Parathyroid adenoma (tissue), 2 donors: ENCODE data around the gene THUMPD2.

Experiments
- H2AFZ ChIP-seq: fragments of 300-600 bp; sonication (generic); one replicate; pipeline ENCODE4 v1.7.0; 2017; ENCODE audit warnings: antibody characterized with exemption, mild to moderate bottlenecking
- H3K27ac ChIP-seq: fragments of 300-600 bp; sonication (generic); one replicate; pipeline ENCODE4 v1.7.0; 2017
- H3K27me3 ChIP-seq: fragments of 300-600 bp; sonication (generic); one replicate; pipeline ENCODE4 v1.7.0; 2017; ENCODE audit warnings: low read length; ENCODE audit not compliant: control insufficient read depth, insufficient read depth
- H3K36me3 ChIP-seq: fragments of 300-600 bp; sonication (generic); one replicate; pipeline ENCODE4 v1.7.0; 2017; ENCODE audit warnings: low read length; ENCODE audit not compliant: control insufficient read depth, insufficient read depth
- H3K4me1 ChIP-seq: fragments of 300-600 bp; sonication (generic); one replicate; pipeline ENCODE4 v1.7.0; 2017; ENCODE audit warnings: control low read depth
- H3K4me2 ChIP-seq: fragments of 300-600 bp; sonication (generic); one replicate; pipeline ENCODE4 v1.7.0; 2017; ENCODE audit warnings: low read length
- H3K4me3 ChIP-seq: fragments of 300-600 bp; sonication (generic); one replicate; pipeline ENCODE4 v1.7.0; 2017; ENCODE audit warnings: low read depth, low read length
- H3K79me2 ChIP-seq: fragments of 300-600 bp; sonication (generic); one replicate; pipeline ENCODE4 v1.7.0; 2017; ENCODE audit warnings: control low read depth
- H3K9ac ChIP-seq: fragments of 300-600 bp; sonication (generic); one replicate; pipeline ENCODE4 v1.7.0; 2017; ENCODE audit warnings: mild to moderate bottlenecking
- H3K9me3 ChIP-seq: fragments of 300-600 bp; sonication (generic); one replicate; pipeline ENCODE4 v1.7.0; 2017; ENCODE audit warnings: low read length; ENCODE audit not compliant: control insufficient read depth
- TF ChIP-seq, protein P1 (sequence below): fragments of 300-600 bp; sonication (generic); IDR thresholded peaks from one replicate; pipeline ENCODE4 v1.7.0; 2017; ENCODE audit warnings: antibody characterized with exemption, mild to moderate bottlenecking
- donor health status: primary hyperparathyroidism.

The THUMPD2 gene

DNA sequence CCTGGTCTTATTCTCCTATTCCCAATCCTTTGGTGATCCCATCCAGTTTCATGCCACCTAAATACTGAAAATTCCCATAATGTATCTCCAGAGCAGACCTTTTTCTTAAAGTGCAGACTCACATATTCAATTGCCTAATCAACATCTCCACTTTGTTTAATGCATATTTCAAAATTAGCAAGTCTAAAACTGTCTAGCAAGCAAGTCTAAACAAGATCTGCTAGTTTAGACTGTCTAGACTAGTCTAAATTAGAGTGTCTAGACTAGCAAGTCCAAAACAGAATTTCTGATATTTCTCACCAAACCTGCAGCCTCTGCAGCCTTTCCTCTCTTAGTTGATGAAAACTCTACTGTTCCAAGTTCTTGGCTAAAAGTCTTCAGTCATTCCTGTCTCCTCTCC is 44.6 kb downstream of the THUMPD2 start:
- TF ChIP-seq, protein P1, sequence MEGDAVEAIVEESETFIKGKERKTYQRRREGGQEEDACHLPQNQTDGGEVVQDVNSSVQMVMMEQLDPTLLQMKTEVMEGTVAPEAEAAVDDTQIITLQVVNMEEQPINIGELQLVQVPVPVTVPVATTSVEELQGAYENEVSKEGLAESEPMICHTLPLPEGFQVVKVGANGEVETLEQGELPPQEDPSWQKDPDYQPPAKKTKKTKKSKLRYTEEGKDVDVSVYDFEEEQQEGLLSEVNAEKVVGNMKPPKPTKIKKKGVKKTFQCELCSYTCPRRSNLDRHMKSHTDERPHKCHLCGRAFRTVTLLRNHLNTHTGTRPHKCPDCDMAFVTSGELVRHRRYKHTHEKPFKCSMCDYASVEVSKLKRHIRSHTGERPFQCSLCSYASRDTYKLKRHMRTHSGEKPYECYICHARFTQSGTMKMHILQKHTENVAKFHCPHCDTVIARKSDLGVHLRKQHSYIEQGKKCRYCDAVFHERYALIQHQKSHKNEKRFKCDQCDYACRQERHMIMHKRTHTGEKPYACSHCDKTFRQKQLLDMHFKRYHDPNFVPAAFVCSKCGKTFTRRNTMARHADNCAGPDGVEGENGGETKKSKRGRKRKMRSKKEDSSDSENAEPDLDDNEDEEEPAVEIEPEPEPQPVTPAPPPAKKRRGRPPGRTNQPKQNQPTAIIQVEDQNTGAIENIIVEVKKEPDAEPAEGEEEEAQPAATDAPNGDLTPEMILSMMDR, result no peak
- Histone ChIP-seq H3K36me3 (no peaks in the 10 kb centered on the region), H3K27ac (no peak overlapping the region), H3K4me3 (no peak overlapping the region), H3K9me3 (no peaks in the 10 kb centered on the region), H3K27me3 (no peaks in the 10 kb centered on the region), H2AFZ (no peak overlapping the region), H3K4me1 (no peaks in the 10 kb centered on the region), H3K79me2 (no peaks in the 10 kb centered on the region), H3K9ac (no peak overlapping the region), H3K4me2 (no peak overlapping the region)

DNA sequence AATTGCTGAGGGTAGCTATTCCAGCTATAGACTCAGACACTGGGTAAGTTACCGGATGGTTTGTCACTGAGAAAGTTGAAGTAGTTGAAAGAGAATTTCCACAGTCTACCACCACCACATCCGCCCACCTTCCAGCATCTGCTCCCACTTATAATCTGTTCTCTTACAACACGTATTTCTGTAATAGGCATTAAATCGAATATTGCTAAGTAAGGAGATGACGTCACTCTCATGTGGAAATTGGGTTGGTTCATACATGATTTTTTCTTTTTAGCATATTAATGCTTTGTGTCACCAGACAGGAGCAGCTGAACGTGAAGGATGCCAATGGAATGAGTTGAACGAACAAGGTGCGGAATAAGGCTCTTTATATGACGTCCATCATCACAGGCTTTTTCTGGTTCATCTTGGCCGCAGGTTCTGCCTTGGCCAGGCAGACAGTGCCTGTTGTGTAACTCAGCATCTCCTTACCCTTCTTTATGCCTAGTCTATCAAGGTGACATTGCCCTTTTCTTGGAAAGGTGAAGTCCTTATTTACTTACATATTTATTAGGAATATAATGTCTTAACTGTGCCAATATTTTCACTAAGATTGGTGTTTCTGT is 45.9 kb downstream of the THUMPD2 start:
- no peak overlapping the region for H3K27ac ChIP-seq
- TF ChIP-seq, protein P1, result no peak
- H3K4me3 ChIP-seq, result no peak overlapping the region
- no peaks in the 10 kb centered on the region for H3K79me2 ChIP-seq
- no peaks in the 10 kb centered on the region for H3K4me1 ChIP-seq
- H3K9me3 ChIP-seq, result no peaks in the 10 kb centered on the region
- H3K27me3 ChIP-seq, result no peaks in the 10 kb centered on the region
- H3K9ac ChIP-seq, result no peak overlapping the region
- H2AFZ ChIP-seq, result no peak overlapping the region
- no peaks in the 10 kb centered on the region for H3K36me3 ChIP-seq
- no peak overlapping the region for H3K4me2 ChIP-seq

DNA sequence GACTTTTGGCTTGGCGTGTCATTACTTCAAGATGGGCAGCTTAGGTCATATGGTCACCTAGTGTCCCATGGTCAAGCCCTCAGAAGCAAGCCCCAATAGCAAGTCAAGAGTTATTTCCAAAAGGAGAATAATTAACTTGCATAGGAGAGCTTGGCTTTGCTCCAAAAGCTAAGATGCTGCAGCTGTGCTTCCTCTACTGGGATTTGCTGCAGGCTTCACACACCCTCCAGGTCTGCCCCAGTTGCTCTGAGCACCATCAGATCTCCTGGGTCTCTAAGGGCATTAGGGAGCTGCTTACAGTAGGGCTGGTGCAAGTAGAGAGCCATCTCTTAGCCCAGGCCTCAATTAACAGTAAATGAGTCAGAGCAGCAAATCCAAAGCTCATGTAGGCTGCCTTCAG is 46.6 kb downstream of the THUMPD2 start:
- Histone ChIP-seq H3K4me2 (no peak overlapping the region), H3K9ac (no peak overlapping the region), H2AFZ (no peak overlapping the region), H3K4me1 (no peaks in the 10 kb centered on the region), H3K27me3 (no peaks in the 10 kb centered on the region), H3K4me3 (no peak overlapping the region), H3K79me2 (no peaks in the 10 kb centered on the region), H3K27ac (no peak overlapping the region), H3K36me3 (no peaks in the 10 kb centered on the region), H3K9me3 (no peaks in the 10 kb centered on the region)
- TF ChIP-seq, protein P1, result no peak

DNA sequence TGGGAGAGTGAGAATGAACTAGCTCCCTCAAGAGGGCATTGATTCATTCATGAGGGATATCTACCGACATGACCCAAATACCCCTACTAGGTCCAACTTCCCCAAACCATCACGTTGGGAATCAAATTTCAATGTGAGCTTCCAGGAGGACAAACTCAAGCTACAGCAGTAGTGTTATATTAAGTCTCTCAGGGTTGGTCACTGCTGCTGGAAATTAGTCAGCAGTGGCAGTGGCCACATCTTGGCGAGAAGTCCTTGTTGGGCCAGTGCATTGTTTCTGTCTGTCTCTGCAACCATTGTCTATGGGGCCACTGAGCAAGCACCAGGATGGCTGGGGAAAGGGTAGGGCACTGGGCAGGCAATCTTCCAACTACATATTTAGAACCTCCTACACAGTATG is 47.5 kb downstream of the THUMPD2 start:
- H3K4me2 ChIP-seq, result no peak overlapping the region
- no peak overlapping the region for H3K4me3 ChIP-seq
- no peaks in the 10 kb centered on the region for H3K27me3 ChIP-seq
- TF ChIP-seq, protein P1, result no peak
- H3K9ac ChIP-seq, result no peak overlapping the region
- no peaks in the 10 kb centered on the region for H3K4me1 ChIP-seq
- H3K27ac ChIP-seq, result no peak overlapping the region
- no peaks in the 10 kb centered on the region for H3K79me2 ChIP-seq
- no peak overlapping the region for H2AFZ ChIP-seq
- no peaks in the 10 kb centered on the region for H3K9me3 ChIP-seq
- no peaks in the 10 kb centered on the region for H3K36me3 ChIP-seq

DNA sequence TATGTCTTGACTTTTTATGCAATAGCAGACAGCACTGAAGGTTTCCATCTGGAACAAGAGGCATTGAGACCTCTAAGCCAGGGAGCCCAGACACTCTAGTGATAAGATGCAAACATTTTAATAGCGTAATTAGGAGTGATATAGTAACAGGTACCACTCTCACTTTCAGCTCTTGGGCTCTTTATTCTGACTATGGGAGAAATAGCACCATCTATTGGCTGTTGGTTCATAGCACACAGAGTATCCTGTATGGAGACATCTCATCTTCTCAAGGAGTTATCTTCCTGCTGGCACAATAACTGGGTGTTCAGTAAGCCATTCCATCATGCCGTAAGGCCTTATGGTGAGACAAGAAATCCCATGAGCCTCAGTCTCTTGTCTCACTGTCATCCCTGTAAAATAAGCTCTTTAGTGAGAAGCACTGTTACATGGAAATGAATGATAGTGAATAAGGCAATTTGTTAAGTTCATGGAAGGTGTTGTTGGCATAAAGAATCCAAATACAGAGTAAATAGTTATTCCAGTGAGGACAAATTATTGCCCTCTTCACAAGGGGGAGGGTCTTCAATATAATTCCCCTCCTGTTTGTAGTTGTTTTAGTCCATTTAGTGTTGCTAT is 48.3 kb downstream of the THUMPD2 start:
- Histone ChIP-seq H3K79me2 (no peaks in the 10 kb centered on the region), H3K4me2 (no peak overlapping the region), H3K27ac (no peak overlapping the region), H3K36me3 (no peaks in the 10 kb centered on the region), H3K4me3 (no peak overlapping the region), H3K4me1 (no peaks in the 10 kb centered on the region), H2AFZ (no peak overlapping the region), H3K27me3 (no peaks in the 10 kb centered on the region), H3K9ac (no peak overlapping the region), H3K9me3 (no peaks in the 10 kb centered on the region)
- TF ChIP-seq, protein P1, result peak; percentile 32
